ENCODE data around the gene TBC1D21.

- TF ChIP-seq ZNF565 (CRISPR knock-in tag; conservative IDR thresholded peaks at IDR 0.05; ENCODE audit: low read depth), result no peak
- TF ChIP-seq TOX (CRISPR knock-in tag; IDR thresholded peaks at IDR 0.05; ENCODE audit: borderline replicate concordance), result no peak
- TF ChIP-seq, protein P1, sequence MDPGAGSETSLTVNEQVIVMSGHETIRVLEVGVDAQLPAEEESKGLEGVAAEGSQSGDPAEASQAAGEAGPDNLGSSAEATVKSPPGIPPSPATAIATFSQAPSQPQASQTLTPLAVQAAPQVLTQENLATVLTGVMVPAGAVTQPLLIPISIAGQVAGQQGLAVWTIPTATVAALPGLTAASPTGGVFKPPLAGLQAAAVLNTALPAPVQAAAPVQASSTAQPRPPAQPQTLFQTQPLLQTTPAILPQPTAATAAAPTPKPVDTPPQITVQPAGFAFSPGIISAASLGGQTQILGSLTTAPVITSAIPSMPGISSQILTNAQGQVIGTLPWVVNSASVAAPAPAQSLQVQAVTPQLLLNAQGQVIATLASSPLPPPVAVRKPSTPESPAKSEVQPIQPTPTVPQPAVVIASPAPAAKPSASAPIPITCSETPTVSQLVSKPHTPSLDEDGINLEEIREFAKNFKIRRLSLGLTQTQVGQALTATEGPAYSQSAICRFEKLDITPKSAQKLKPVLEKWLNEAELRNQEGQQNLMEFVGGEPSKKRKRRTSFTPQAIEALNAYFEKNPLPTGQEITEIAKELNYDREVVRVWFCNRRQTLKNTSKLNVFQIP (CRISPR knock-in tag; IDR thresholded peaks at IDR 0.05; ENCODE audit: borderline replicate concordance, low read depth), result no peak
- TF ChIP-seq, protein P2, sequence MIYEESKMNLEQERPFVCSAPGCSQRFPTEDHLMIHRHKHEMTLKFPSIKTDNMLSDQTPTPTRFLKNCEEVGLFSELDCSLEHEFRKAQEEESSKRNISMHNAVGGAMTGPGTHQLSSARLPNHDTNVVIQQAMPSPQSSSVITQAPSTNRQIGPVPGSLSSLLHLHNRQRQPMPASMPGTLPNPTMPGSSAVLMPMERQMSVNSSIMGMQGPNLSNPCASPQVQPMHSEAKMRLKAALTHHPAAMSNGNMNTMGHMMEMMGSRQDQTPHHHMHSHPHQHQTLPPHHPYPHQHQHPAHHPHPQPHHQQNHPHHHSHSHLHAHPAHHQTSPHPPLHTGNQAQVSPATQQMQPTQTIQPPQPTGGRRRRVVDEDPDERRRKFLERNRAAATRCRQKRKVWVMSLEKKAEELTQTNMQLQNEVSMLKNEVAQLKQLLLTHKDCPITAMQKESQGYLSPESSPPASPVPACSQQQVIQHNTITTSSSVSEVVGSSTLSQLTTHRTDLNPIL (CRISPR knock-in tag; IDR thresholded peaks at IDR 0.05; ENCODE audit: low read depth), result no peak
- TF ChIP-seq ISL1 (CRISPR knock-in tag; IDR thresholded peaks at IDR 0.05), result no peak
- TF ChIP-seq PATZ1 (CRISPR knock-in tag; IDR thresholded peaks at IDR 0.05; ENCODE audit: borderline replicate concordance), result no peak
- no peak for TF ChIP-seq SNAI2 (CRISPR knock-in tag; IDR thresholded peaks at IDR 0.05)
- TF ChIP-seq OSR1 (CRISPR knock-in tag; IDR thresholded peaks at IDR 0.05), result no peak
- no peak for TF ChIP-seq ARNTL (CRISPR knock-in tag; IDR thresholded peaks at IDR 0.05; ENCODE audit: borderline replicate concordance, low read depth)
- no peak for TF ChIP-seq ZFP30 (CRISPR knock-in tag; IDR thresholded peaks at IDR 0.05)
- no peak for TF ChIP-seq GLIS3 (CRISPR knock-in tag; IDR thresholded peaks at IDR 0.05)
- no peak for TF ChIP-seq ZNF8 (CRISPR knock-in tag; IDR thresholded peaks at IDR 0.05)
Measured at GRCh38 chr15:73910522-73911303, 37.3 kb downstream of the TBC1D21 start.

All from SK-N-SH treated with all-trans-retinoic acid at 6 μM for 48 hours (cell line).